Measurements from ENCODE around the gene PRDX2.

GRCh38 chr19:12787458-12787857, 14.1 kb downstream of the PRDX2 start:
- TF ChIP-seq ZFP3 (CRISPR knock-in tag; IDR thresholded peaks at IDR 0.05) (no peak), ZNF8 (CRISPR knock-in tag; IDR thresholded peaks at IDR 0.05) (no peak), ZFP30 (CRISPR knock-in tag; IDR thresholded peaks at IDR 0.05) (no peak)
- TF ChIP-seq, protein P1, sequence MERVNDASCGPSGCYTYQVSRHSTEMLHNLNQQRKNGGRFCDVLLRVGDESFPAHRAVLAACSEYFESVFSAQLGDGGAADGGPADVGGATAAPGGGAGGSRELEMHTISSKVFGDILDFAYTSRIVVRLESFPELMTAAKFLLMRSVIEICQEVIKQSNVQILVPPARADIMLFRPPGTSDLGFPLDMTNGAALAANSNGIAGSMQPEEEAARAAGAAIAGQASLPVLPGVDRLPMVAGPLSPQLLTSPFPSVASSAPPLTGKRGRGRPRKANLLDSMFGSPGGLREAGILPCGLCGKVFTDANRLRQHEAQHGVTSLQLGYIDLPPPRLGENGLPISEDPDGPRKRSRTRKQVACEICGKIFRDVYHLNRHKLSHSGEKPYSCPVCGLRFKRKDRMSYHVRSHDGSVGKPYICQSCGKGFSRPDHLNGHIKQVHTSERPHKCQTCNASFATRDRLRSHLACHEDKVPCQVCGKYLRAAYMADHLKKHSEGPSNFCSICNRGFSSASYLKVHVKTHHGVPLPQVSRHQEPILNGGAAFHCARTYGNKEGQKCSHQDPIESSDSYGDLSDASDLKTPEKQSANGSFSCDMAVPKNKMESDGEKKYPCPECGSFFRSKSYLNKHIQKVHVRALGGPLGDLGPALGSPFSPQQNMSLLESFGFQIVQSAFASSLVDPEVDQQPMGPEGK (CRISPR knock-in tag; IDR thresholded peaks at IDR 0.05; ENCODE audit: borderline replicate concordance) = no peak

All from SK-N-SH treated with all-trans-retinoic acid at 6 μM for 48 hours (cell line).